ENCODE data around the gene ZNF304. TPM values are rescaled to one million over a fixed set of nuclear protein-coding genes. Genes with fewer than 3 reads are reported as not detected.

ZNF304 gene
- total RNA-seq, 2 donors from 2014 or later: 6.6 to 8.2 TPM

- peak overlapping the region; percentile 90 to 92 for H3K27ac ChIP-seq
Observed at GRCh38 chr19:57321116-57321515, 30.0 kb upstream of the ZNF304 start.

GRCh38 chr19:57321751-57322150 is 29.3 kb upstream of the ZNF304 start:
- Histone ChIP-seq H3K4me3 (peak overlapping the region; percentile 83 to 97), H3K4me1 (peaks cover 0 to 27% of the 10 kb centered on the region in 2 donors), H3K27ac (peak overlapping the region; percentile 90 to 92), H3K36me3 (peaks cover 34% of the 10 kb centered on the region), H3K9me3 (peaks cover 0 to 10% of the 10 kb centered on the region in 2 donors), H3K27me3 (no peaks in the 10 kb centered on the region)
- TF ChIP-seq, protein P1, sequence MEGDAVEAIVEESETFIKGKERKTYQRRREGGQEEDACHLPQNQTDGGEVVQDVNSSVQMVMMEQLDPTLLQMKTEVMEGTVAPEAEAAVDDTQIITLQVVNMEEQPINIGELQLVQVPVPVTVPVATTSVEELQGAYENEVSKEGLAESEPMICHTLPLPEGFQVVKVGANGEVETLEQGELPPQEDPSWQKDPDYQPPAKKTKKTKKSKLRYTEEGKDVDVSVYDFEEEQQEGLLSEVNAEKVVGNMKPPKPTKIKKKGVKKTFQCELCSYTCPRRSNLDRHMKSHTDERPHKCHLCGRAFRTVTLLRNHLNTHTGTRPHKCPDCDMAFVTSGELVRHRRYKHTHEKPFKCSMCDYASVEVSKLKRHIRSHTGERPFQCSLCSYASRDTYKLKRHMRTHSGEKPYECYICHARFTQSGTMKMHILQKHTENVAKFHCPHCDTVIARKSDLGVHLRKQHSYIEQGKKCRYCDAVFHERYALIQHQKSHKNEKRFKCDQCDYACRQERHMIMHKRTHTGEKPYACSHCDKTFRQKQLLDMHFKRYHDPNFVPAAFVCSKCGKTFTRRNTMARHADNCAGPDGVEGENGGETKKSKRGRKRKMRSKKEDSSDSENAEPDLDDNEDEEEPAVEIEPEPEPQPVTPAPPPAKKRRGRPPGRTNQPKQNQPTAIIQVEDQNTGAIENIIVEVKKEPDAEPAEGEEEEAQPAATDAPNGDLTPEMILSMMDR (IDR thresholded peaks at IDR 0.05): no peak
- DNase-seq (ENCODE audit: low spot score): no peak

More at GRCh38 chr19:57321116-57321515, 30.0 kb upstream of the ZNF304 start:
- H3K9me3 ChIP-seq: peaks cover 0 to 6% of the 10 kb centered on the region in 2 donors
- TF ChIP-seq, protein P1 (IDR thresholded peaks at IDR 0.05): no peak
- peaks cover 0 to 27% of the 10 kb centered on the region in 2 donors for H3K4me1 ChIP-seq
- H3K4me3 ChIP-seq: peak overlapping the region; percentile 83 to 97
- H3K27me3 ChIP-seq: no peaks in the 10 kb centered on the region
- peaks cover 28% of the 10 kb centered on the region for H3K36me3 ChIP-seq
- DNase-seq (ENCODE audit: low spot score): no peak

GRCh38 chr19:57324992-57325391 is 26.1 kb upstream of the ZNF304 start:
- Histone ChIP-seq H3K4me3 (no peak overlapping the region), H3K27ac (no peak overlapping the region), H3K36me3 (peaks cover 60% of the 10 kb centered on the region), H3K9me3 (peaks cover 0 to 35% of the 10 kb centered on the region in 2 donors), H3K27me3 (no peaks in the 10 kb centered on the region), H3K4me1 (peaks cover 0 to 21% of the 10 kb centered on the region in 2 donors)
- no peak for DNase-seq (ENCODE audit: low spot score)
- TF ChIP-seq, protein P1 (IDR thresholded peaks at IDR 0.05): no peak

DNA sequence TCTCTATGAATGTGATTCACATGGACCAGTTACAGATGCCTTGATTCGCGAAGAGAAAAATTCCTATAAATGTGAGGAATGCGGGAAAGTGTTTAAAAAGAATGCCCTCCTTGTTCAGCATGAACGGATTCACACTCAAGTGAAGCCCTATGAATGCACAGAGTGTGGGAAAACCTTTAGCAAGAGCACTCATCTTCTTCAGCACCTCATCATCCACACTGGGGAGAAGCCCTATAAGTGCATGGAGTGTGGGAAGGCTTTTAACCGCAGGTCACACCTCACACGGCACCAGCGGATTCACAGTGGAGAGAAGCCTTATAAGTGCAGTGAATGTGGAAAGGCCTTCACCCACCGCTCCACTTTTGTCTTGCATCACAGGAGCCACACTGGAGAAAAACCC is 23.1 kb upstream of the ZNF304 start:
- peaks cover 0 to 35% of the 10 kb centered on the region in 2 donors for H3K9me3 ChIP-seq
- H3K27ac ChIP-seq: no peak overlapping the region
- TF ChIP-seq, protein P1 (IDR thresholded peaks at IDR 0.05): no peak
- peaks cover 60% of the 10 kb centered on the region for H3K36me3 ChIP-seq
- no peak overlapping the region for H3K4me3 ChIP-seq
- H3K4me1 ChIP-seq: no peaks in the 10 kb centered on the region
- DNase-seq (ENCODE audit: low spot score): no peak
- no peaks in the 10 kb centered on the region for H3K27me3 ChIP-seq

GRCh38 chr19:57334191-57334590 is 16.9 kb upstream of the ZNF304 start:
- Histone ChIP-seq H3K27ac (no peak overlapping the region), H3K36me3 (peaks cover 2% of the 10 kb centered on the region), H3K9me3 (peaks cover 0 to 1% of the 10 kb centered on the region in 2 donors), H3K27me3 (no peaks in the 10 kb centered on the region), H3K4me1 (peaks cover 0 to 15% of the 10 kb centered on the region in 2 donors), H3K4me3 (no peak overlapping the region)
- TF ChIP-seq, protein P1 (IDR thresholded peaks at IDR 0.05): no peak
- DNase-seq (ENCODE audit: low spot score): no peak

GRCh38 chr19:57338877-57339276 is 12.2 kb upstream of the ZNF304 start:
- no peak overlapping the region for H3K4me3 ChIP-seq
- H3K36me3 ChIP-seq: no peaks in the 10 kb centered on the region
- H3K27me3 ChIP-seq: no peaks in the 10 kb centered on the region
- H3K4me1 ChIP-seq: peaks cover 0 to 18% of the 10 kb centered on the region in 2 donors
- TF ChIP-seq, protein P1 (IDR thresholded peaks at IDR 0.05): no peak
- DNase-seq (ENCODE audit: low spot score): no peak
- no peaks in the 10 kb centered on the region for H3K9me3 ChIP-seq
- H3K27ac ChIP-seq: peak overlapping the region; percentile 81 to 92
